C4-2B (cell line): ENCODE measurements around the gene CFAP54.

Experiments used
- ZFX ChIP-seq: fragments of 450-650 bp; IDR thresholded peaks from 2 replicates; pipeline ENCODE4 v1.6.1; 2017
- TF ChIP-seq, protein P1 (sequence below): fragments of 450-650 bp; conservative IDR thresholded peaks from 2 replicates; pipeline ENCODE4 v1.5.1; 2017; ENCODE audit warnings: mild to moderate bottlenecking

GRCh38 chr12:96454396-96454795 lies 35.0 kb upstream of the CFAP54 start:
- TF ChIP-seq, protein P1, sequence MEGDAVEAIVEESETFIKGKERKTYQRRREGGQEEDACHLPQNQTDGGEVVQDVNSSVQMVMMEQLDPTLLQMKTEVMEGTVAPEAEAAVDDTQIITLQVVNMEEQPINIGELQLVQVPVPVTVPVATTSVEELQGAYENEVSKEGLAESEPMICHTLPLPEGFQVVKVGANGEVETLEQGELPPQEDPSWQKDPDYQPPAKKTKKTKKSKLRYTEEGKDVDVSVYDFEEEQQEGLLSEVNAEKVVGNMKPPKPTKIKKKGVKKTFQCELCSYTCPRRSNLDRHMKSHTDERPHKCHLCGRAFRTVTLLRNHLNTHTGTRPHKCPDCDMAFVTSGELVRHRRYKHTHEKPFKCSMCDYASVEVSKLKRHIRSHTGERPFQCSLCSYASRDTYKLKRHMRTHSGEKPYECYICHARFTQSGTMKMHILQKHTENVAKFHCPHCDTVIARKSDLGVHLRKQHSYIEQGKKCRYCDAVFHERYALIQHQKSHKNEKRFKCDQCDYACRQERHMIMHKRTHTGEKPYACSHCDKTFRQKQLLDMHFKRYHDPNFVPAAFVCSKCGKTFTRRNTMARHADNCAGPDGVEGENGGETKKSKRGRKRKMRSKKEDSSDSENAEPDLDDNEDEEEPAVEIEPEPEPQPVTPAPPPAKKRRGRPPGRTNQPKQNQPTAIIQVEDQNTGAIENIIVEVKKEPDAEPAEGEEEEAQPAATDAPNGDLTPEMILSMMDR: no peak
- TF ChIP-seq ZFX: no peak
